A673 (cell line): Measurements from ENCODE around the gene CDON. TPM values are rescaled to one million over a fixed set of nuclear protein-coding genes. Genes with fewer than 3 reads are reported as not detected.

Experiments used
- BruUV-seq: library from RNA; stranded (reverse); fragments of 400-500 nt; replicated peaks from 2 replicates; lab custom pipeline; 2021; lab: Mats Ljungman, UMichigan
- CTCF ChIA-PET: fragments of 300-600 bp; sonication (Branson Sonifier 250); formaldehyde crosslinking; loops from one replicate; lab custom pipeline; 2022; ENCODE audit warnings: antibody characterized with exemption; lab: Charles Lee
- POLR2A ChIA-PET: fragments of 300-600 bp; sonication (Branson Sonifier 250); formaldehyde crosslinking; loops from one replicate; lab custom pipeline; 2022; ENCODE audit warnings: antibody characterized with exemption; ENCODE audit not compliant: low non-redundant PET; lab: Charles Lee
- DNase-seq: peaks from one replicate; pipeline ENCODE4 v3.0.0-alpha.2; 2015; ENCODE audit warnings: low spot score
- H3K27ac ChIP-seq: fragments of 200-600 bp; sonication (generic); 2 replicates; pipeline ENCODE4 v1.5.1; 2016; ENCODE audit warnings: mixed run types, low read depth, mild to moderate bottlenecking, mixed read lengths, antibody characterized with exemption, low read length; ENCODE audit not compliant: poor library complexity, severe bottlenecking
- H3K27me3 ChIP-seq: fragments of 200-600 bp; sonication (generic); replicated peaks from 2 replicates; pipeline ENCODE4 v1.6.1; 2017; ENCODE audit warnings: mixed run types, low read depth, mild to moderate bottlenecking, mixed read lengths, antibody characterized with exemption, low read length; ENCODE audit not compliant: insufficient read depth, poor library complexity
- H3K36me3 ChIP-seq: fragments of 200-600 bp; sonication (generic); 2 replicates; pipeline ENCODE4 v1.6.1; 2016; ENCODE audit warnings: mixed run types, mild to moderate bottlenecking, mixed read lengths, antibody characterized with exemption, low read length; ENCODE audit not compliant: insufficient read depth, poor library complexity, severe bottlenecking
- H3K4me1 ChIP-seq: fragments of 200-600 bp; sonication (generic); 2 replicates; pipeline ENCODE4 v1.6.1; 2017; ENCODE audit warnings: mixed run types, mild to moderate bottlenecking, mixed read lengths, antibody characterized with exemption, low read length; ENCODE audit not compliant: insufficient read depth, poor library complexity, severe bottlenecking
- H3K4me3 ChIP-seq: fragments of 200-600 bp; sonication (generic); 2 replicates; pipeline ENCODE4 v1.5.1; 2016; ENCODE audit warnings: low read depth, mixed run types, mild to moderate bottlenecking, mixed read lengths, low read length; ENCODE audit not compliant: poor library complexity, severe bottlenecking
- H3K9me3 ChIP-seq: fragments of 200-600 bp; sonication (generic); 2 replicates; pipeline ENCODE4 v1.6.1; 2016; ENCODE audit warnings: mixed run types, low read depth, mild to moderate bottlenecking, mixed read lengths, antibody characterized with exemption, low read length; ENCODE audit not compliant: poor library complexity, severe bottlenecking
- CTCF ChIP-seq: fragments of 300-800, 200-600 bp; sonication (generic); conservative IDR thresholded peaks from 2 replicates; pipeline ENCODE4 v1.5.1; 2017; ENCODE audit warnings: low read depth, mild to moderate bottlenecking, antibody characterized with exemption, low read length, moderate library complexity, mixed read lengths
- EZH2 ChIP-seq: fragments of 200-600 bp; sonication (generic); IDR thresholded peaks from 2 replicates; pipeline ENCODE4 v1.6.1; 2017; ENCODE audit warnings: borderline replicate concordance, low read depth, mild to moderate bottlenecking, mixed read lengths, antibody characterized with exemption, low read length; ENCODE audit not compliant: poor library complexity, severe bottlenecking
- intact Hi-C: fragments of 100-400 bp; cut with micrococcal nuclease; formaldehyde crosslinking; loops from one replicate; pipeline ENCODE4 v1.10.0; 2022; ENCODE audit not compliant: unreplicated experiment
- total RNA-seq: library from RNA; stranded (reverse); gene quantifications from 2 replicates; pipeline ENCODE4 v1.2.3, GENCODE V29; 2021

The CDON gene
- total RNA-seq, 1 experiment from 2014 or later: 25.3 TPM

- BruUV-seq: no TSS peak
- intact Hi-C loops: no loop called here
- POLR2A ChIA-PET: no interaction called here
- Histone ChIP-seq H3K4me1 (no peaks in the 10 kb centered on the region), H3K27me3 (no peaks in the 10 kb centered on the region), H3K36me3 (no peaks in the 10 kb centered on the region), H3K27ac (no peak overlapping the region), H3K9me3 (no peaks in the 10 kb centered on the region), H3K4me3 (no peak overlapping the region)
- no peak for TF ChIP-seq EZH2
- no peak for TF ChIP-seq CTCF
- CTCF ChIA-PET: no interaction called here
- DNase-seq: peak; percentile 28
These were observed 109.7 kb downstream of the CDON start for GRCh38 chr11:125952973-125953372.

GRCh38 chr11:125952559-125952958 lies 110.1 kb downstream of the CDON start:
- BruUV-seq: no TSS peak

GRCh38 chr11:125951731-125952130 lies 110.9 kb downstream of the CDON start:
- Histone ChIP-seq H3K9me3 (no peaks in the 10 kb centered on the region), H3K27me3 (no peaks in the 10 kb centered on the region), H3K4me3 (no peak overlapping the region), H3K4me1 (no peaks in the 10 kb centered on the region), H3K36me3 (no peaks in the 10 kb centered on the region), H3K27ac (no peak overlapping the region)
- intact Hi-C loops: no loop called here
- no peak for TF ChIP-seq CTCF
- TF ChIP-seq EZH2: no peak
- no TSS peak for BruUV-seq
- ChIA-PET POLR2A (no interaction called here), CTCF (no interaction called here)
- no peak for DNase-seq

More at GRCh38 chr11:125952559-125952958, 110.1 kb downstream of the CDON start:
- H3K36me3 ChIP-seq: no peaks in the 10 kb centered on the region
- TF ChIP-seq EZH2 (no peak), CTCF (no peak)
- POLR2A ChIA-PET: no interaction called here
- no peak overlapping the region for H3K4me3 ChIP-seq
- intact Hi-C loops: no loop called here
- no peaks in the 10 kb centered on the region for H3K9me3 ChIP-seq
- no peaks in the 10 kb centered on the region for H3K4me1 ChIP-seq
- H3K27me3 ChIP-seq: no peaks in the 10 kb centered on the region
- CTCF ChIA-PET: no interaction called here
- no peak overlapping the region for H3K27ac ChIP-seq
- no peak for DNase-seq
